Spinal cord (tissue), 10 donors: ENCODE measurements around the gene NARS2. TPM values are rescaled to one million over a fixed set of nuclear protein-coding genes. Genes with fewer than 3 reads are reported as not detected.

Experiments
- DNase-seq, 6 donors: peaks; one replicate each; pipeline versions ENCODE4 v3.0.0 to v3.0.0-alpha.2; 2013 to 2015; ENCODE audit warnings: low spot score in 6 of 6, low read depth in 4 of 6
- H3K27ac ChIP-seq: one replicate; pipeline ENCODE4 v1.5.1; 2013; ENCODE audit warnings: low read depth, low read length, control low read depth
- H3K27me3 ChIP-seq: one replicate; pipeline ENCODE4 v1.6.1; 2013; ENCODE audit warnings: low read length; ENCODE audit not compliant: control insufficient read depth, insufficient read depth
- H3K36me3 ChIP-seq: one replicate; pipeline ENCODE4 v1.6.1; 2013; ENCODE audit warnings: low read length; ENCODE audit not compliant: control insufficient read depth, insufficient read depth
- H3K4me1 ChIP-seq: one replicate; pipeline ENCODE4 v1.6.1; 2013; ENCODE audit warnings: low read length; ENCODE audit not compliant: control insufficient read depth, insufficient read depth
- H3K4me3 ChIP-seq: one replicate; pipeline ENCODE4 v1.5.1; 2013; ENCODE audit warnings: low read depth, low read length, control low read depth
- H3K9me3 ChIP-seq: one replicate; pipeline ENCODE4 v1.6.1; 2013; ENCODE audit warnings: low read length; ENCODE audit not compliant: control insufficient read depth, insufficient read depth
- WGBS: methylation state at CpG from one replicate; pipeline ENCODE4 v1.1.5; 2013; ENCODE audit warnings: missing lambda C conversion rate; ENCODE audit not compliant: insufficient coverage; 5-methylcytosine and 5-hydroxymethylcytosine counted together
- polyA plus RNA-seq, 2 donors: library from polyadenylated mRNA; unstranded; fragments of 120-200 nt; gene quantifications; one replicate each; pipeline ENCODE4 v1.2.1, GENCODE V29; 2013; ENCODE audit not compliant: insufficient read length in 2 of 2
- total RNA-seq, 2 donors: library from RNA; depleted of rRNA in 1 of 2; stranded (reverse); fragments of 120-200 nt in 1 of 2; fragments of >200 nt in 1 of 2; gene quantifications; one replicate each; pipeline versions ENCODE4 v1.2.3 to v1.2.4, GENCODE V29; 2013 to 2014
- donor health status: healthy.

Gene NARS2
- total and polyA plus RNA-seq, 4 donors = 27.5 to 34.0 (median 30.6) TPM

DNA sequence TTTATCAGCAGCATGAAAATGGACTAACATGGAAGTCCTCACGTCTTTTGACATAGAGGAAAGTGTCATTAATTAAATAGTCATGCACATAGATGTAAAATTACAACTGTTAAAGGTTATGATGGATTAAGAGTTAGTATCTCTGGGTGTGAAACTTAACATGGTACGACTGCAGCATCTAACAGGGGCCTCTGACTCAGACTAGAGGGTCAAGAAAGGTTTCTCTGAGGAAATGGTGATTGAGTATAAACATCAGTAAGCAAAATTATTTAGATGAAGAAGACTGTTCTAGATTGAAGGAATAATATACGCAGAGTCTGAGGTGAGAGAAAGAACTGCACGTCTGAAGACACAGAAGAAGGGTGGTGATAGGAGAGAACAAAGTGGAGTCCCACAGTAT is 114.9 kb downstream of the NARS2 start:
- Histone ChIP-seq H3K9me3 (no peaks in the 10 kb centered on the region), H3K4me3 (no peak overlapping the region), H3K36me3 (peaks cover 10% of the 10 kb centered on the region), H3K27ac (no peak overlapping the region), H3K27me3 (no peaks in the 10 kb centered on the region), H3K4me1 (no peaks in the 10 kb centered on the region)
- WGBS = 100% methylated on average over 3 of the region's 4 CpGs
- no peak for DNase-seq

DNA sequence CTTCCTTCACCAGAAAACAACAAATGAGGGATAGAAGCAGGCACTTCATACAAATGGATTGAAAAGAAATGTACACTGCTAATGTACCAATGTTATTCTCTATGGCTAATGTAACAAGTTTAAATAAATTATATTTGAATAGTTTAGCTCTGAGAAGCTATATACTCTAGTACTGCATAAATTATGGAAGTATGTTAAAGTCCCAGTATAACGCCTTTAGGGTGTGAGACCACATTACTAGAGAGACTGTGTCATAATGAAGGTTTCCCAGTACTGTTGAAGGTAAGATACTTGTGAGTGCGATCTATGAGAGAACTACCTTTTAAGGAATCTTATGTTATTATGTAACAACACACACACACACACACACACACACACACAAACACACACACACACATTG is 117.2 kb downstream of the NARS2 start:
- H3K4me3 ChIP-seq = no peak overlapping the region
- no peaks in the 10 kb centered on the region for H3K4me1 ChIP-seq
- H3K9me3 ChIP-seq = no peaks in the 10 kb centered on the region
- H3K36me3 ChIP-seq = peaks cover 9% of the 10 kb centered on the region
- no peak overlapping the region for H3K27ac ChIP-seq
- H3K27me3 ChIP-seq = no peaks in the 10 kb centered on the region
- no CpG with 5 or more reads among the region's 2 CpGs for WGBS
- no peak for DNase-seq

DNA sequence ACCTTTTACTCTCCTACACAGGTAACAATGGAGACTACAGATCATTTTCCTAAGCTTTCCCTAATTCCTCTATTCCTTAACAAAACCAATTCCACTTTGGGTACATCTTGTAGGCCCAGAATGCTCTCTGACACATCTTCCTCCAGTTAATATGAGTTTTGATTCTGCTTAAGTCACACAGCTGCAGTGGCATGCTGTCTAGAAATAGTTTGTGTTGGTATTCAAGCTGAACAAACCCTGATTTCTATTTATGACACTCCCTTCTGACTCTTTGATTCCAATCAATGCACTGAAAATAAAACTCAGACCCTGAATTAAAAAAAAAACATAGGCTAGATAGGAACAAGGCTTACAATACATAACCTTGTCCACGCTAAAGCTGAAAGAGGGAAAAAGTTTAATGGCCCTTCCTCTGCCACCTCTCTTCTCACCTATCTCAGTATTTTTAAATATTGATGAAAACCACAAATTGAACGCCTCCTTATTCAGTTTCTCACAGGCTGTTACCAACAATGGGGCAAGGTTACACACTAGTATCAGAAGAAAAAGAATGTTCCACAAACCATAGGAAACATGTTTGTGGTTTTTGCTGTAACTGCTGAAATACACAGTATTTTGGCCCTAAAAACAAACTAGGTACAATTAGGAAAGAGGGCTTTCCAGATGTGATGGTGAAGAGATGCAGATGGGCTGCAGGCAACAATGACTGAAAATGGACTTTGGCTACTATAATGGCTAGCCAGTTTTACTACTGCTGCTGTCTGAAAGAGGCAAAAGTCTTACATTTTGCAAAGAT is 121.3 kb downstream of the NARS2 start:
- no peaks in the 10 kb centered on the region for H3K27me3 ChIP-seq
- H3K27ac ChIP-seq = no peak overlapping the region
- no peaks in the 10 kb centered on the region for H3K9me3 ChIP-seq
- no CpG with 5 or more reads among the region's 2 CpGs for WGBS
- no peaks in the 10 kb centered on the region for H3K4me1 ChIP-seq
- H3K4me3 ChIP-seq = no peak overlapping the region
- H3K36me3 ChIP-seq = no peaks in the 10 kb centered on the region
- DNase-seq = no peak

DNA sequence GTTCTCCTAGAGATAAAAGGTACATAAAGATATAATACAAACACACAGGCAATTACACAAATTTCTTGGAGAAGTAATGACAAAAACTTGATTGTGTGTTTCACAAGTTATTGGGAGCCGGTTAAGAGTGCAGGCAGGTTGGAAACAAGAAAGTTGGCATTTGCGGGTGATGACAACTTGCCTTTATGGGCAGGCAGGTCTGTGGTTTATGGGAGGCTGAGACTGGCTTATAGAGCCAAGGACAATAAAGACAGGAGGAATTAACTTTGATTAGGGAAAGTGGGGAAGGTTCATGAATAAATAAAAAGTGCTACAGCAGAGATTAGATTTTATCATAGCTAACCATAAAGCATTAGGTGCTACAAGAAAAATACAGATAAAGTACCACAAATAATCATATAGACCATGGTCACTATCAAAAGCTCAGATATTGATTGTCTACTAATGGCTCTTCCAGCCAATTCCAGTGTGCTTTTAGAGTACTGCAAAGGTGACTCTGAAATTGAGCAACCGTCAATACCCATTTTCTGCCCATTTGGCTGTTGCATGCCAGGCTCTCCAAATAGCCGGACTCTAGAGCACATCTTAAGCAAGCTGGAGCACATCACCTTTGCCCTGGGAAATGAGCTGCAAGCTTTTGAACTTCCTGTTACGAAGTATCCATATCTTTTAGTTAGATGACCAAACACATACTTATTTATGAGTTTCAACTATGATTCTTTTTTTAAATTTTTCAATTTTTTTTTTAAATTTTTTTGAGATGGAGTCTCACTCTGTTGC is 123.1 kb downstream of the NARS2 start:
- Histone ChIP-seq H3K4me3 (no peak overlapping the region), H3K36me3 (no peaks in the 10 kb centered on the region), H3K27ac (no peak overlapping the region), H3K9me3 (no peaks in the 10 kb centered on the region), H3K4me1 (no peaks in the 10 kb centered on the region), H3K27me3 (no peaks in the 10 kb centered on the region)
- DNase-seq = no peak
- 90% methylated on average over 4 of the region's 5 CpGs for WGBS

DNA sequence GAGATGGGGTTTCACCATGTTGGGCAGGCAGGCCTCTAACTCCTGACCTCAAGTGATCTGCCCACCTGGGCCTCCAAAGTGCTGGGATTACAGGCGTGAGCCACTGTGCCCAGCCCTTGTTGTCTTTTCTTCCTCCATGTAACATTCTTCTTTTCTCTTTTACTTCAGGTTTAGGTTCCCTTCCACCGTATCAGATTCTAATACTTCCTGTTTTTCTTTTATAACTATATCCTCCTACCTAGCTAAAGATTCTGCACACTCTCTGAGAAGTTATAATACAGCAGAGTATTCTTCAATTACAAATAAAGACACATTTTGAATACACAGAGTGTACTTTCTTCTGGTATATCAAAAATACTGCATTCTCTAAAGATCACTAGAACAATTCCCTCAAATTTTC is 123.8 kb downstream of the NARS2 start:
- H3K9me3 ChIP-seq = no peaks in the 10 kb centered on the region
- WGBS = 91% methylated on average over 1 of the region's 2 CpGs
- no peak for DNase-seq
- H3K27me3 ChIP-seq = no peaks in the 10 kb centered on the region
- no peaks in the 10 kb centered on the region for H3K4me1 ChIP-seq
- H3K27ac ChIP-seq = no peak overlapping the region
- H3K36me3 ChIP-seq = no peaks in the 10 kb centered on the region
- no peak overlapping the region for H3K4me3 ChIP-seq

DNA sequence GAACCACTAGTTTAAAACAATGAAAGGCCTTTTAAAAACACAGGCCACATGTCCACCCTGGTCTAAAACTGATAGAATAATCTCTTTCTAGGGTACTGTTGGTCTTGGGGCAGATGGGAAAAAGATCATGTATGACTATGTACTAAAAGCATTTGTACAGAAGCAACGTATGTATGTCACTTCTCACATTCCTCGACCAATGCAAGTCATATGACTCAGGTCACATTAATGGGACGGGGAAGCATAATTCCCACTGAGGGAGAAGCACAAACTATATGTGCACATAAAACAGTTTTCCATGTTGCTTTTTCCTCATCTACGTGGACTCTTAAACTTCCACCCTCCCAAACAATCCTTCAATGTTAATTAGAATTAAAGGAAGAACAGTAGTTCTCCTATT is 124.8 kb downstream of the NARS2 start:
- no CpG with 5 or more reads among the region's 4 CpGs for WGBS

DNA sequence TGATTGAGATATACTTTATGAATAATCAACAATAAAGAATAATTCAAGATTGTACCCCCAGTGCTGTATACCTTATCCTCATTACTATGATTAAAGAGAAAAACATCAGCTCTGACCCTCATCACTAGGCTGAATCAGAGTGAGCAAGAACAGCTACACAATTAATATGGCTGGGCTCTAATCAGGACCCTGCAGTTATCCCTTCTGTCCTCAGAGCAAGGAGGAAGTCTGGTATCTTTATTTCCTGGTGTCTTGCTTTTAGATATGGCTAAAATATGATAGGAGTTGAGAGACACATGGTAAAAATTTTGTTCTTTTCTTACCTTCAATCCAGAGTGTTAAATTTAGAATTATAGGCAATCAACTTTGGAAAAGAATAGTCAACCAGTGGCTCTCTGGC is 128.5 kb downstream of the NARS2 start:
- Histone ChIP-seq H3K27ac (no peak overlapping the region), H3K36me3 (peaks cover 7% of the 10 kb centered on the region), H3K27me3 (no peaks in the 10 kb centered on the region), H3K9me3 (no peaks in the 10 kb centered on the region), H3K4me3 (no peak overlapping the region), H3K4me1 (no peaks in the 10 kb centered on the region)
- DNase-seq = no peak

More for the DNA sequence above, 124.8 kb downstream of the NARS2 start:
- Histone ChIP-seq H3K36me3 (no peaks in the 10 kb centered on the region), H3K27me3 (no peaks in the 10 kb centered on the region), H3K9me3 (no peaks in the 10 kb centered on the region), H3K27ac (no peak overlapping the region), H3K4me1 (no peaks in the 10 kb centered on the region), H3K4me3 (no peak overlapping the region)
- no peak for DNase-seq

DNA sequence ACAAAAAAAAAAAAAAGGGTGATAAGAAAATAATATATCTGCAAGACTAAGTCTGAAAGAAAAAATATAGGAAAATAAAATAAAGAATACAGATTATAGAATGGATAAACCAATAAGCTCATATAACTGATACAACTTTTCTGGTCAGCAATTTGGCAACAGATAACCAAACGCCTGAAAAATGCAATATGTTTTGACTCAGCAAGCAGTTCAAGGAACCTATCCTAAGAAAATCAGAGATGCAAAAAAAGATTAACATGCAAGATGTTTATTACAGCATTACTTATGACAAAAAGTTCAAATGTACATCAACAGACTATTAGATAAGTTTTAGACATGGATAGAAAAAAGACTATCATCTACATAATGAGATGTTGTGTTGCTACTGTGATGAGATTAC is 129.9 kb downstream of the NARS2 start:
- Histone ChIP-seq H3K4me1 (no peaks in the 10 kb centered on the region), H3K36me3 (peaks cover 7% of the 10 kb centered on the region), H3K4me3 (no peak overlapping the region), H3K27ac (no peak overlapping the region), H3K9me3 (no peaks in the 10 kb centered on the region), H3K27me3 (no peaks in the 10 kb centered on the region)
- WGBS = 100% methylated on average over 1 of the region's 1 CpG
- DNase-seq = no peak

DNA sequence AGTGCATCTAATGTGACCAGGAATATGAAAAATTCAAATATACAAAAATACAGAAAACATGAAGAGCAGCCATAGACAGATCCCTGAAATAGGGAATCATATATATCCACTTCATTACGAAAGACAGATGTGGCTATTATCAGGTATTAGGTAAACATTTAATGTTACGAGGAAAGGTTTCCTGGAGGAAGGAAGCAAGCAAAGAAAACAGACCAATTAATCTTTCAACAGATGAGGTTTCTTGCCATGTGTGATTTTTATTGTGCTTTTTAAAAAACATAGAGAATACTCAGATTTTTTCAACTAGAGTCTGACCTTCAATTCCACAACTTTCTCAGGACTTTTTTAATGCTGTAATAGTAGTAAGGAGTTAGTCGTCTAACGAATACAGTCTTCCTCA is 132.7 kb downstream of the NARS2 start:
- H3K4me3 ChIP-seq = no peak overlapping the region
- H3K9me3 ChIP-seq = no peaks in the 10 kb centered on the region
- DNase-seq = no peak
- H3K27me3 ChIP-seq = no peaks in the 10 kb centered on the region
- H3K27ac ChIP-seq = no peak overlapping the region
- WGBS = no CpG with 5 or more reads among the region's 4 CpGs
- H3K4me1 ChIP-seq = no peaks in the 10 kb centered on the region
- H3K36me3 ChIP-seq = peaks cover 7% of the 10 kb centered on the region
